GM12891 (cell line): ENCODE results near the gene PES1.

Experiments used
- POLR2AphosphoS5 ChIP-seq: IDR thresholded peaks from 2 replicates; pipeline ENCODE4 v1.6.1; 2011; ENCODE audit warnings: low read depth, low read length, control low read depth
- SPI1 ChIP-seq: IDR thresholded peaks from 2 replicates; pipeline ENCODE4 v1.6.1; 2011; ENCODE audit warnings: low read depth, low read length, control low read depth

- no peak for TF ChIP-seq POLR2AphosphoS5
- no peak for TF ChIP-seq SPI1
These were observed 45.1 kb downstream of the PES1 start, which contains the start of gene SEC14L6 for GRCh38 chr22:30546616-30547015.
